ENCODE results near the gene SAP30L.

DNA sequence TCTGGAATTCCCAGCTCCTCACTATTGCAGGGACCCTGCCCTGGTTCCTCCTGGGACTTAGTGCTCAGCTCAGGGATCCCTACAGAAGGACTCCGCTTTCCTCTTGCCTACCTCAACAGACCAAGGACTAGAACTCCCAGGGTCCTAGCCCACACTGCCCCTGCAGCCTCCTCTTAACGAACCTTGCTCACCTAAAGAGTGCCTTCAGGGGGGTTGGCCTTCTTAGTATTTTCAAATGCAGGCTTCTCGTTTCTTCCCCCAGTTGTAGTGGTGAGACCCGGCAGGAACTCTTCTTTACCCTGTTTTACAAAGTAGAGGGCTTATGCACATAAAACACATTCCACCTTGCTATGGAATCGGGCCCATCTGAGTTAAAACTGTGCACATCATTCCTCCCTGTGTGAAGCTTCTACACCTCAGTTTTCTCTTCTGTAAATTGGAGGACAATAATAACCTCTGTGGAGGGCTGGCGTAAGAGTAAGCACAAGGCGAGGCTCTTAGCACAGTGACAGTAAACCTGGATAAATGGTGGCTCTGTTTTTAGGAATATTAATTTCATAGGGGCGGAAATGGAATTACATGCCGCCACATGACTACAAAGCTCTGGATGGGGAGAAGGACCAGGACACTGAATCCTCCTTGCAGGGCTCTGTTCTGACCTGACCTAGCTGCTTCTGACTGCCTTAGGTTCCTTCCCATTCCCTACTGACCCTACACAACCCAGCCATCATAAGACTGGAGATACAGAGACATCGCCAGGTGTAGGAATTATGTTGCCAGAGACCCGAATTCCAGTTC, 36.0 kb downstream of the SAP30L start:
- no peak for TF ChIP-seq FOXP2 (optimal IDR thresholded peaks at IDR 0.05; ENCODE audit: control extremely low read depth, extremely low read length, insufficient read depth)
- TF ChIP-seq EZH2 (IDR thresholded peaks at IDR 0.05), result no peak

All from SK-N-MC (cell line).